Loucy (cell line): ENCODE data around the gene KIF23.

Experiments
- H2AFZ ChIP-seq: fragments of 200-600 bp; sonication (generic); 2 replicates; pipeline ENCODE4 v1.6.0; 2016; ENCODE audit warnings: antibody characterized with exemption, mild to moderate bottlenecking, low read length, moderate library complexity
- H3F3A ChIP-seq: fragments of 200-600 bp; 2 replicates; pipeline ENCODE4 v1.6.0; 2016; ENCODE audit warnings: antibody characterized with exemption, low read depth, mild to moderate bottlenecking
- H3K27me3 ChIP-seq: fragments of 200-600 bp; sonication (generic); 2 replicates; pipeline ENCODE4 v1.6.1; 2014; ENCODE audit warnings: low read length, mild to moderate bottlenecking; ENCODE audit not compliant: insufficient read depth, poor library complexity, severe bottlenecking
- H3K36me3 ChIP-seq: fragments of 200-600 bp; sonication (generic); 2 replicates; pipeline ENCODE4 v1.6.1; 2016; ENCODE audit warnings: low read length; ENCODE audit not compliant: insufficient read depth
- H3K4me1 ChIP-seq: fragments of 200-600 bp; sonication (generic); 2 replicates; pipeline ENCODE4 v1.5.1; 2014; ENCODE audit warnings: low read length, mild to moderate bottlenecking; ENCODE audit not compliant: insufficient read depth, poor library complexity, severe bottlenecking
- H3K4me2 ChIP-seq: fragments of 200-600 bp; sonication (generic); 2 replicates; pipeline ENCODE4 v1.6.0; 2014; ENCODE audit warnings: antibody characterized with exemption, low read length, low read depth, mild to moderate bottlenecking; ENCODE audit not compliant: poor library complexity, severe bottlenecking
- H3K4me3 ChIP-seq: fragments of 200-600 bp; sonication (generic); 2 replicates; pipeline ENCODE4 v1.5.1; 2014; ENCODE audit warnings: low read length, mild to moderate bottlenecking, mixed read lengths; ENCODE audit not compliant: poor library complexity, severe bottlenecking
- H3K79me2 ChIP-seq: fragments of 200-600 bp; sonication (generic); 2 replicates; pipeline ENCODE4 v1.6.1; 2014; ENCODE audit warnings: low read length; ENCODE audit not compliant: insufficient read depth
- H3K9ac ChIP-seq: fragments of 200-600 bp; sonication (generic); 2 replicates; pipeline ENCODE4 v1.6.0; 2014; ENCODE audit warnings: mild to moderate bottlenecking, low read depth, low read length, moderate library complexity; ENCODE audit not compliant: poor library complexity, severe bottlenecking
- H3K9me2 ChIP-seq: fragments of 200-600 bp; sonication (generic); replicated peaks from 2 replicates; pipeline ENCODE4 v1.6.1; 2016; ENCODE audit warnings: low read depth, low read length, mixed read lengths
- H3K9me3 ChIP-seq: fragments of 200-600 bp; sonication (generic); 2 replicates; pipeline ENCODE4 v1.6.1; 2014; ENCODE audit warnings: mild to moderate bottlenecking, antibody characterized with exemption, low read length, low read depth; ENCODE audit not compliant: insufficient read depth
- H4K20me1 ChIP-seq: fragments of 200-600 bp; sonication (generic); 2 replicates; pipeline ENCODE4 v1.6.0; 2014; ENCODE audit warnings: antibody characterized with exemption, low read length, mild to moderate bottlenecking; ENCODE audit not compliant: insufficient read depth, poor library complexity, severe bottlenecking
- EZH2phosphoT487 ChIP-seq: fragments of 200-600 bp; IDR thresholded peaks from 2 replicates; pipeline ENCODE4 v1.6.1; 2018; ENCODE audit warnings: antibody characterized with exemption, mild to moderate bottlenecking, moderate library complexity, borderline replicate concordance
- TF ChIP-seq, protein P1 (sequence below): fragments of 200-600 bp; sonication (generic); conservative IDR thresholded peaks from 2 replicates; pipeline ENCODE4 v1.5.1; 2014; ENCODE audit warnings: mild to moderate bottlenecking, antibody characterized with exemption, low read length

The KIF23 gene

DNA sequence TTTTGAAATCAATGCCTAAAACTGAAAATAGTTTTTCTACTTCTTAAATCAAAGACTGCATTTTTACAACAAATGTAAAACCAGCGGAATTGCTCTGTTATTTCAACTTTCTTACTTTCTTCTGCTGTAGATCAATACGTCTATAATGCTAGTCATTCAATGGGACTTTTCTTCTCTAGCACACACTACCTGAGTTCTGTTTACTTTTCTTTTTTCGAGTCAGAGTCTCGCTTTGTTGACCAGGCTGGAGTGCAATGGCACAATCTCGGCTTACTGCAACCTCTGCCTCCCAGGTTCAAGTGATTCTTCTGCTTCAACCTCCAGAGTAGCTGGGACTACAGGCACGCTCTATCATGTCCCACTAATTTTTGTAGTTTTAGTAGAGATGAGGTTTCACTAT is 40.7 kb upstream of the KIF23 start:
- Histone ChIP-seq H3K9me3 (no peaks in the 10 kb centered on the region), H3K4me2 (no peak overlapping the region), H3K36me3 (no peaks in the 10 kb centered on the region), H3K79me2 (no peaks in the 10 kb centered on the region), H3K9ac (no peak overlapping the region), H3K27me3 (peaks cover 4% of the 10 kb centered on the region), H3K4me1 (no peaks in the 10 kb centered on the region), H2AFZ (no peak overlapping the region), H3K4me3 (no peak overlapping the region), H3F3A (no peaks in the 10 kb centered on the region), H4K20me1 (no peaks in the 10 kb centered on the region), H3K9me2 (no peaks in the 10 kb centered on the region)
- TF ChIP-seq EZH2phosphoT487, result no peak
- TF ChIP-seq, protein P1, sequence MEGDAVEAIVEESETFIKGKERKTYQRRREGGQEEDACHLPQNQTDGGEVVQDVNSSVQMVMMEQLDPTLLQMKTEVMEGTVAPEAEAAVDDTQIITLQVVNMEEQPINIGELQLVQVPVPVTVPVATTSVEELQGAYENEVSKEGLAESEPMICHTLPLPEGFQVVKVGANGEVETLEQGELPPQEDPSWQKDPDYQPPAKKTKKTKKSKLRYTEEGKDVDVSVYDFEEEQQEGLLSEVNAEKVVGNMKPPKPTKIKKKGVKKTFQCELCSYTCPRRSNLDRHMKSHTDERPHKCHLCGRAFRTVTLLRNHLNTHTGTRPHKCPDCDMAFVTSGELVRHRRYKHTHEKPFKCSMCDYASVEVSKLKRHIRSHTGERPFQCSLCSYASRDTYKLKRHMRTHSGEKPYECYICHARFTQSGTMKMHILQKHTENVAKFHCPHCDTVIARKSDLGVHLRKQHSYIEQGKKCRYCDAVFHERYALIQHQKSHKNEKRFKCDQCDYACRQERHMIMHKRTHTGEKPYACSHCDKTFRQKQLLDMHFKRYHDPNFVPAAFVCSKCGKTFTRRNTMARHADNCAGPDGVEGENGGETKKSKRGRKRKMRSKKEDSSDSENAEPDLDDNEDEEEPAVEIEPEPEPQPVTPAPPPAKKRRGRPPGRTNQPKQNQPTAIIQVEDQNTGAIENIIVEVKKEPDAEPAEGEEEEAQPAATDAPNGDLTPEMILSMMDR, result no peak

DNA sequence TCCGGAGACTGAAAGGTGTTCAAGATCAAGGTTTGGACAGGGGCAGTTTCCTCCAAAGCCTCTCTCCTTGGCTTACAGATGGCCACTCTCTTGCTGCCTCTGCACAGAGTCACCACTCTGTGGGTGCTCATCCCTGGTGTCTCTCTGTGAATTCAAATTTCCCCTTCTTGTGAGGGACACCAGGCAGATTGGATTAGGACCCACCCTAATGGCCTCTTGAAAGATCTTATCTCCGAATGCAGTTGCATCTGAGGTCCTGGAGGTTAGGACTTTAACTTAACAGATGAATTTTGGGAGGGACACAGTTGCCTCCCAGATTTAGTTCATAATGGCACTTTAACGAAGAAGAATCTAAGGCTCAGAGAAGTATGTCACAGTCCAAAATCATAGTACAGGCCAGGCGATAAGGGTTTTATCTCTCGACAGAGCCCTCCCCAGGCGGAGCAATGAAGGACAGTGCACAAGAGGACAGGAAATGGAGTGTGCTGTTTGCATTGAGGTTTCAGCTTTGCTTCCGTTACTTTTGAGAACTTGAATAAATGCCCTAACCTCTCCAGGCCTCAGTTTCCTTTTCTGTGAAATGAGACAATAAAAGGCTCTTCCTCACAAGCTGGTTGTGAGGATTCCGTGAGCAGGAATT is 38.9 kb upstream of the KIF23 start:
- TF ChIP-seq, protein P1, result no peak
- TF ChIP-seq EZH2phosphoT487, result no peak
- no peak overlapping the region for H3K4me3 ChIP-seq
- no peak overlapping the region for H3K4me2 ChIP-seq

DNA sequence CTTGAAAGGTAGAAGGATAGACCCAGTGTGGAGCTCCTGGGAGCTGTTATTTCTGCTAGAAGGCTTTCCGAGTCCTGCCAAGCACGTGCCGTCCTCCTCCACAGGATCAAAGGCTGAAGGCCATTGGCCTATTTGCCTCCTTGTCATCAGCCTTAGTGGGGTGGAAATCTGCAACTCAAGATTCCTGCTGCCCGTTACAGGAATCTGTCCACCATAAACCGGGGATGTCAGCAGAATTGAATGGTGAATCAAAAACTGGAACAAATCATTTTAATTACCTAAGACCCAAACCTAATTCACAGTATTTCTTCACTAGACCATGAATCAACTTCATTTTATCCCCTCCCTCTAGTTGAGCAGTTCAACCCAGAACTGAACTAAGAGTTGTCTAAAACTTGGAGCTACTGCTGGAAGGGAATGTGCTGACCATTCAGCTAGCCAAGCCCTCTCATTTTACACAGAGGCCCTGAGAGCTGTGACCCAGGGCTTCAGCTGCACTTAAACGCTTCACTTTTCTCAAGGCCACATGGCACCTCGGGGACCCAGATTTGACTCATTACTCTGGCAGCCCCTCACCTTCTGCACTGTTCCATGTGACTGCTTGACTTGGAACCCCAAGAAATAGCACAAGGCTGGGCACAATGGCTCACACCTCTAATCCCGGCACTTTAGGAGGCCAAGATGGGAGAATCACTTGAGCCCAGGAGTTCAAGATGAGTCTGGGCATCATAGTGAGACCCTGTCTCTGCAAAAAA is 36.8 kb upstream of the KIF23 start:
- no peak overlapping the region for H2AFZ ChIP-seq

More for the DNA sequence above, 38.9 kb upstream of the KIF23 start:
- H2AFZ ChIP-seq, result no peak overlapping the region
- no peaks in the 10 kb centered on the region for H3K9me2 ChIP-seq
- H4K20me1 ChIP-seq, result no peaks in the 10 kb centered on the region
- H3K27me3 ChIP-seq, result peaks cover 4% of the 10 kb centered on the region
- no peak overlapping the region for H3K9ac ChIP-seq
- H3K9me3 ChIP-seq, result no peaks in the 10 kb centered on the region
- H3K79me2 ChIP-seq, result no peaks in the 10 kb centered on the region
- H3K4me1 ChIP-seq, result no peaks in the 10 kb centered on the region
- no peaks in the 10 kb centered on the region for H3K36me3 ChIP-seq
- no peaks in the 10 kb centered on the region for H3F3A ChIP-seq

More for the DNA sequence above, 36.8 kb upstream of the KIF23 start:
- no peak overlapping the region for H3K4me2 ChIP-seq
- no peaks in the 10 kb centered on the region for H3K36me3 ChIP-seq
- H3K27me3 ChIP-seq, result peaks cover 4% of the 10 kb centered on the region
- no peaks in the 10 kb centered on the region for H4K20me1 ChIP-seq
- TF ChIP-seq EZH2phosphoT487, result no peak
- TF ChIP-seq, protein P1, result no peak
- no peaks in the 10 kb centered on the region for H3F3A ChIP-seq
- no peaks in the 10 kb centered on the region for H3K79me2 ChIP-seq
- H3K9me3 ChIP-seq, result no peaks in the 10 kb centered on the region
- no peak overlapping the region for H3K9ac ChIP-seq
- H3K4me3 ChIP-seq, result no peak overlapping the region
- H3K9me2 ChIP-seq, result no peaks in the 10 kb centered on the region
- no peaks in the 10 kb centered on the region for H3K4me1 ChIP-seq
